Measurements from ENCODE around the gene DCC. TPM values are rescaled to one million over a fixed set of nuclear protein-coding genes. Genes with fewer than 3 reads are reported as not detected.

DCC gene
- total and polyA plus RNA-seq, 2 donors (not counting 1 experiment from before 2014, with no cell fraction given) = not detected

GRCh38 chr18:52937840-52938239 lies 597.8 kb downstream of the DCC start:
- Histone ChIP-seq H3K27me3 (replicated peaks in 1 of 4; ENCODE audit: control extremely low read depth in 1 of 4, control insufficient read depth in 3 of 4, insufficient read depth in 4 of 4, low read length in 3 of 4) (no peaks in the 10 kb centered on the region), H3K4me3 (ENCODE audit: control extremely low read depth in 1 of 5, extremely low read depth in 1 of 5, insufficient read depth in 1 of 5, low read depth in 2 of 5, low read length in 4 of 5) (no peak overlapping the region), H3K27ac (ENCODE audit: low read length in 2 of 2) (no peak overlapping the region), H3K79me2 (ENCODE audit: control insufficient read depth, insufficient read depth, low read length) (no peaks in the 10 kb centered on the region), H3K4me2 (replicated peaks; ENCODE audit: low read depth, low read length, poor library complexity, severe bottlenecking) (no peak overlapping the region), H2AFZ (ENCODE audit: insufficient read depth, low read depth, low read length, poor library complexity, severe bottlenecking) (no peak overlapping the region), H3K4me1 (ENCODE audit: control insufficient read depth in 2 of 2, insufficient read depth in 2 of 2, low read length in 2 of 2) (no peaks in the 10 kb centered on the region), H4K20me1 (ENCODE audit: control insufficient read depth, insufficient read depth, low read length, poor library complexity, severe bottlenecking) (no peaks in the 10 kb centered on the region), H3K36me3 (replicated peaks in 1 of 2; ENCODE audit: control extremely low read depth in 1 of 2, control insufficient read depth in 1 of 2, extremely low read depth in 1 of 2, insufficient read depth in 2 of 2, low read length in 1 of 2) (no peaks in the 10 kb centered on the region), H3K9ac (ENCODE audit: low read length) (no peak overlapping the region), H3K9me3 (ENCODE audit: control extremely low read depth in 1 of 3, control insufficient read depth in 2 of 3, insufficient read depth in 1 of 3, low read length in 2 of 3) (no peaks in the 10 kb centered on the region)
- CTCF ChIA-PET = no interaction called here
- ATAC-seq (ENCODE audit: low read depth) (no peak), DNase-seq (no peak)
- intact Hi-C loops (cut with micrococcal nuclease) = no loop called here
- Mint-ChIP-seq H3K4me1 (no peaks in the 10 kb centered on the region), H3K4me3 (no peak overlapping the region), H3K27ac (no peak overlapping the region), H3K27me3 (no peaks in the 10 kb centered on the region), H3K9me3 (ENCODE audit: insufficient read depth) (no peaks in the 10 kb centered on the region)
- TF ChIP-seq, protein P1, sequence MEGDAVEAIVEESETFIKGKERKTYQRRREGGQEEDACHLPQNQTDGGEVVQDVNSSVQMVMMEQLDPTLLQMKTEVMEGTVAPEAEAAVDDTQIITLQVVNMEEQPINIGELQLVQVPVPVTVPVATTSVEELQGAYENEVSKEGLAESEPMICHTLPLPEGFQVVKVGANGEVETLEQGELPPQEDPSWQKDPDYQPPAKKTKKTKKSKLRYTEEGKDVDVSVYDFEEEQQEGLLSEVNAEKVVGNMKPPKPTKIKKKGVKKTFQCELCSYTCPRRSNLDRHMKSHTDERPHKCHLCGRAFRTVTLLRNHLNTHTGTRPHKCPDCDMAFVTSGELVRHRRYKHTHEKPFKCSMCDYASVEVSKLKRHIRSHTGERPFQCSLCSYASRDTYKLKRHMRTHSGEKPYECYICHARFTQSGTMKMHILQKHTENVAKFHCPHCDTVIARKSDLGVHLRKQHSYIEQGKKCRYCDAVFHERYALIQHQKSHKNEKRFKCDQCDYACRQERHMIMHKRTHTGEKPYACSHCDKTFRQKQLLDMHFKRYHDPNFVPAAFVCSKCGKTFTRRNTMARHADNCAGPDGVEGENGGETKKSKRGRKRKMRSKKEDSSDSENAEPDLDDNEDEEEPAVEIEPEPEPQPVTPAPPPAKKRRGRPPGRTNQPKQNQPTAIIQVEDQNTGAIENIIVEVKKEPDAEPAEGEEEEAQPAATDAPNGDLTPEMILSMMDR (IDR thresholded peaks at IDR 0.05) = no peak
- no peak for TF ChIP-seq EZH2 (IDR thresholded peaks at IDR 0.05; ENCODE audit: borderline replicate concordance, insufficient read depth, low read depth, low read length, poor library complexity, severe bottlenecking)
- WGBS (ENCODE audit: insufficient coverage) = 100% methylated on average over 3 of the region's 6 CpGs
- POLR2A ChIA-PET = no interaction called here

DNA sequence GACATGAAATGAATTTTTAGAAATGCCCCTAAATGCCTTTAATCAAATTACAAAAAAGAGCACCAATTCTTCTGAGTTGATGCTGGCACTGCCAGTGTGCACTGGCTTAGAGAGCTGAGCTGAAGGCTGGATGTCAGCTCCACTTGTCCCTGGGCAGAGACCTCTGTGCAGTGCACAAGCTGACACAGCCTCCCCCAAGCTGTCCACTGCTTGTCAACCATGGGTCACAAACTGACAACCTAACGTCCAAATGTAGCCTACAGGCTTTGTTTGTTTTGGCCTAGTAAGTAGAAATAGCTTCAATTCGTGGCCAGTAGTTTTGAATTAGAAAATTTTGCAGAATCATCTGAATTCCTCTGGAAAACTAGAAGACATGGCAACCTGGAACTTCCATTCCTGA lies 605.6 kb downstream of the DCC start:
- CTCF ChIA-PET = no interaction called here
- intact Hi-C loops (cut with micrococcal nuclease) = no loop called here
- H3K9me3 Mint-ChIP-seq (ENCODE audit: insufficient read depth) = peaks cover 2% of the 10 kb centered on the region

More for the DNA sequence above, 605.6 kb downstream of the DCC start:
- no peak overlapping the region for H3K4me3 Mint-ChIP-seq
- POLR2A ChIA-PET = no interaction called here
- Histone ChIP-seq H3K4me3 (ENCODE audit: control extremely low read depth in 1 of 5, extremely low read depth in 1 of 5, insufficient read depth in 1 of 5, low read depth in 2 of 5, low read length in 4 of 5) (no peak overlapping the region), H3K4me2 (replicated peaks; ENCODE audit: low read depth, low read length, poor library complexity, severe bottlenecking) (no peak overlapping the region), H3K9me3 (ENCODE audit: control extremely low read depth in 1 of 3, control insufficient read depth in 2 of 3, insufficient read depth in 1 of 3, low read length in 2 of 3) (no peaks in the 10 kb centered on the region), H4K20me1 (ENCODE audit: control insufficient read depth, insufficient read depth, low read length, poor library complexity, severe bottlenecking) (no peaks in the 10 kb centered on the region), H3K27me3 (replicated peaks in 1 of 4; ENCODE audit: control extremely low read depth in 1 of 4, control insufficient read depth in 3 of 4, insufficient read depth in 4 of 4, low read length in 3 of 4) (no peaks in the 10 kb centered on the region), H3K9ac (ENCODE audit: low read length) (no peak overlapping the region), H3K36me3 (replicated peaks in 1 of 2; ENCODE audit: control extremely low read depth in 1 of 2, control insufficient read depth in 1 of 2, extremely low read depth in 1 of 2, insufficient read depth in 2 of 2, low read length in 1 of 2) (no peaks in the 10 kb centered on the region), H3K27ac (ENCODE audit: low read length in 2 of 2) (no peak overlapping the region), H2AFZ (ENCODE audit: insufficient read depth, low read depth, low read length, poor library complexity, severe bottlenecking) (no peak overlapping the region), H3K4me1 (ENCODE audit: control insufficient read depth in 2 of 2, insufficient read depth in 2 of 2, low read length in 2 of 2) (no peaks in the 10 kb centered on the region), H3K79me2 (ENCODE audit: control insufficient read depth, insufficient read depth, low read length) (no peaks in the 10 kb centered on the region)
- ATAC-seq (ENCODE audit: low read depth) (no peak), DNase-seq (no peak)
- TF ChIP-seq, protein P1 (IDR thresholded peaks at IDR 0.05) = no peak
- no peak for TF ChIP-seq EZH2 (IDR thresholded peaks at IDR 0.05; ENCODE audit: borderline replicate concordance, insufficient read depth, low read depth, low read length, poor library complexity, severe bottlenecking)
- 44% methylated on average over 1 of the region's 2 CpGs for WGBS (ENCODE audit: insufficient coverage)
- no peak overlapping the region for H3K27ac Mint-ChIP-seq
- no peaks in the 10 kb centered on the region for H3K4me1 Mint-ChIP-seq
- no peaks in the 10 kb centered on the region for H3K27me3 Mint-ChIP-seq

Data from B cell (primary cell).